GM23338 (cell line): ENCODE measurements around the gene AADACL3. TPM values are rescaled to one million over a fixed set of nuclear protein-coding genes. Genes with fewer than 3 reads are reported as not detected.

Experiments used
- ATAC-seq: fragments of 200-7000 bp; cut with Tn5 transposase; 3 replicates; pipeline ENCODE4 v1.9.1; 2020
- DNase-seq: peaks from one replicate; pipeline ENCODE4 v3.0.0-alpha.2; 2015; ENCODE audit warnings: low spot score
- H2AFZ ChIP-seq: fragments of 200-600 bp; sonication (generic); 2 replicates; pipeline ENCODE4 v1.8.0; 2016; ENCODE audit warnings: antibody characterized with exemption, mild to moderate bottlenecking, moderate library complexity
- H3F3A ChIP-seq: fragments of 200-600 bp; sonication (generic); replicated peaks from 2 replicates; pipeline ENCODE4 v1.8.0; 2017; ENCODE audit warnings: antibody characterized with exemption, mixed run types, low read depth
- H3K27ac ChIP-seq: fragments of 200-600 bp; sonication (generic); 2 replicates; pipeline ENCODE4 v1.6.1; 2016; ENCODE audit warnings: low read depth
- H3K27me3 ChIP-seq: fragments of 200-600 bp; sonication (generic); 2 replicates; pipeline ENCODE4 v1.8.0; 2016; ENCODE audit warnings: mild to moderate bottlenecking, mixed run types, moderate library complexity; ENCODE audit not compliant: insufficient read depth
- H3K36me3 ChIP-seq: fragments of 200-600 bp; sonication (generic); 2 replicates; pipeline ENCODE4 v1.8.0; 2016; ENCODE audit warnings: mild to moderate bottlenecking; ENCODE audit not compliant: insufficient read depth
- H3K4me1 ChIP-seq: fragments of 200-600 bp; sonication (generic); 2 replicates; pipeline ENCODE4 v1.8.0; 2016; ENCODE audit warnings: mild to moderate bottlenecking, moderate library complexity; ENCODE audit not compliant: insufficient read depth
- H3K4me2 ChIP-seq: fragments of 200-600 bp; sonication (generic); 2 replicates; pipeline ENCODE4 v1.7.1; 2017; ENCODE audit warnings: mixed run types
- H3K4me3 ChIP-seq: fragments of 200-600 bp; sonication (generic); 2 replicates; pipeline ENCODE4 v1.6.1; 2016; ENCODE audit warnings: mixed run types
- H3K79me2 ChIP-seq: fragments of 200-600 bp; sonication (generic); replicated peaks from 2 replicates; pipeline ENCODE4 v1.8.0; 2017; ENCODE audit warnings: mild to moderate bottlenecking; ENCODE audit not compliant: insufficient read depth
- H3K9me2 ChIP-seq: fragments of 200-600 bp; sonication (generic); 2 replicates; pipeline ENCODE4 v1.8.0; 2017; ENCODE audit not compliant: insufficient read depth
- H4K20me1 ChIP-seq: fragments of 200-600 bp; sonication (generic); replicated peaks from 2 replicates; pipeline ENCODE4 v1.8.0; 2017; ENCODE audit warnings: mild to moderate bottlenecking; ENCODE audit not compliant: insufficient read depth
- H3K27ac Mint-ChIP-seq: 2 replicates; pipeline ENCODE4 v1.8.0; 2020; ENCODE audit warnings: inconsistent platforms, mild to moderate bottlenecking, moderate library complexity, mixed read lengths
- H3K27me3 Mint-ChIP-seq: 3 replicates; pipeline ENCODE4 v1.8.0; 2022; ENCODE audit warnings: low read depth, mild to moderate bottlenecking, moderate library complexity, mixed read lengths, inconsistent platforms; ENCODE audit not compliant: insufficient read depth, poor library complexity
- H3K36me3 Mint-ChIP-seq: 3 replicates; pipeline ENCODE4 v1.8.0; 2021; ENCODE audit warnings: low read depth, mild to moderate bottlenecking, inconsistent platforms, moderate library complexity, mixed read lengths
- H3K4me1 Mint-ChIP-seq: 3 replicates; pipeline ENCODE4 v1.8.0; 2020; ENCODE audit warnings: mild to moderate bottlenecking, inconsistent platforms, mixed read lengths
- H3K4me3 Mint-ChIP-seq: 3 replicates; pipeline ENCODE4 v1.8.0; 2021; ENCODE audit warnings: moderate library complexity, mild to moderate bottlenecking, inconsistent platforms, mixed read lengths
- H3K9me3 Mint-ChIP-seq: 3 replicates; pipeline ENCODE4 v1.8.0; 2020; ENCODE audit warnings: moderate library complexity, mild to moderate bottlenecking, inconsistent platforms, mixed read lengths
- CREB1 ChIP-seq: fragments of 250-450 bp; sonication (Bioruptor Pico); IDR thresholded peaks from 2 replicates; pipeline ENCODE4 v1.5.0; 2020; ENCODE audit warnings: low read depth, mild to moderate bottlenecking, moderate library complexity
- CTCF ChIP-seq, 2 experiments: fragments of 200-600 bp in 1 of 2; sonication (generic) in 1 of 2; conservative IDR thresholded peaks; 2 replicates each; pipeline versions ENCODE4 v1.5.1 to v1.6.1; 2016 to 2017; ENCODE audit warnings: antibody characterized with exemption in 2 of 2, low read depth in 2 of 2, mild to moderate bottlenecking in 2 of 2, moderate library complexity in 1 of 2
- EZH2 ChIP-seq: fragments of 200-600 bp; sonication (generic); IDR thresholded peaks from one replicate; pipeline ENCODE4 v1.8.0; 2017; ENCODE audit warnings: antibody characterized with exemption, mild to moderate bottlenecking, low read depth; ENCODE audit not compliant: unreplicated experiment
- EZH2phosphoT487 ChIP-seq: fragments of 200-600 bp; sonication (generic); IDR thresholded peaks from one replicate; pipeline ENCODE4 v1.8.1; 2018; ENCODE audit warnings: antibody characterized with exemption; ENCODE audit not compliant: unreplicated experiment
- JUNB ChIP-seq: IDR thresholded peaks from one replicate; pipeline ENCODE4 v1.6.1; 2016; ENCODE audit warnings: antibody characterized with exemption; ENCODE audit not compliant: unreplicated experiment
- NANOG ChIP-seq: IDR thresholded peaks from 2 replicates; pipeline ENCODE4 v1.6.1; 2016; ENCODE audit warnings: antibody characterized with exemption, borderline replicate concordance
- POLR2AphosphoS5 ChIP-seq: IDR thresholded peaks from 2 replicates; pipeline ENCODE4 v1.6.1; 2016; ENCODE audit warnings: antibody characterized with exemption, low read depth
- REST ChIP-seq: IDR thresholded peaks from one replicate; pipeline ENCODE4 v1.6.1; 2018; ENCODE audit warnings: antibody characterized with exemption; ENCODE audit not compliant: unreplicated experiment
- STAT1 ChIP-seq: IDR thresholded peaks from one replicate; pipeline ENCODE4 v1.6.1; 2016; ENCODE audit warnings: antibody characterized with exemption; ENCODE audit not compliant: unreplicated experiment
- ZNF114 ChIP-seq: fragments of 250-450 bp; sonication (Bioruptor Pico); IDR thresholded peaks from 2 replicates; pipeline ENCODE4 v1.5.0; 2020; ENCODE audit warnings: mild to moderate bottlenecking, moderate library complexity
- polyA plus RNA-seq: library from polyadenylated mRNA; unstranded; fragments of >200 nt; fragmentation: Nextera tagmentation; extraction: Ambion mirVana; gene quantifications from 2 replicates; pipeline ENCODE4 v1.2.1, GENCODE V29; 2016
- total RNA-seq: library from RNA; depleted of rRNA; stranded (reverse); fragments of >200 nt; shearing (Covaris generic); gene quantifications from 2 replicates; pipeline ENCODE4 v1.2.3, GENCODE V29; 2014
- TF ChIP-seq, protein P1 (sequence below): fragments of 250-450 bp; sonication (Bioruptor Pico); IDR thresholded peaks from 2 replicates; pipeline ENCODE4 v1.5.0; 2020; ENCODE audit warnings: mild to moderate bottlenecking, moderate library complexity
- TF ChIP-seq, protein P2 (sequence below): IDR thresholded peaks from 2 replicates; pipeline ENCODE4 v1.6.1; 2016; ENCODE audit warnings: antibody characterized with exemption

Gene AADACL3
- total and polyA plus RNA-seq, 2 experiments from 2014 or later = 0.47 to 1.5 TPM

GRCh38 chr1:12692967-12693782 lies 22.7 kb upstream of the AADACL3 start:
- H3K27ac Mint-ChIP-seq = no peak overlapping the region
- H3K9me3 Mint-ChIP-seq = no peaks in the 10 kb centered on the region
- Histone ChIP-seq H3K79me2 (no peaks in the 10 kb centered on the region), H3K4me2 (no peak overlapping the region), H3K27ac (no peak overlapping the region), H4K20me1 (no peaks in the 10 kb centered on the region), H3K4me1 (0 out of 2 replicates have a peak, but pooled peaks cover 7% of the 10 kb centered on the region), H2AFZ (no peak overlapping the region; the same call in 1 of the 2 replicates), H3K27me3 (no peaks in the 10 kb centered on the region), H3K4me3 (no peak overlapping the region), H3K9me2 (peaks cover 10% of the 10 kb centered on the region; the same call in 1 of the 2 replicates), H3F3A (no peaks in the 10 kb centered on the region), H3K36me3 (no peaks in the 10 kb centered on the region)
- H3K4me1 Mint-ChIP-seq = no peaks in the 10 kb centered on the region
- no peaks in the 10 kb centered on the region; the same call in 2 of the 3 replicates for H3K36me3 Mint-ChIP-seq
- no peak overlapping the region for H3K4me3 Mint-ChIP-seq
- ATAC-seq (no peak), DNase-seq (peak; percentile 17)
- TF ChIP-seq EZH2 = no peak
- TF ChIP-seq EZH2phosphoT487 = no peak
- no peak for TF ChIP-seq CREB1 (CRISPR knock-in tag)
- no peak for TF ChIP-seq CTCF (conservative IDR thresholded peaks at IDR 0.05; ENCODE audit: low read depth in 2 of 2)
- TF ChIP-seq STAT1 = no peak
- no peak for TF ChIP-seq NANOG
- TF ChIP-seq JUNB = no peak
- no peak for TF ChIP-seq POLR2AphosphoS5
- no peak for TF ChIP-seq ZNF114 (CRISPR knock-in tag)
- TF ChIP-seq, protein P1, sequence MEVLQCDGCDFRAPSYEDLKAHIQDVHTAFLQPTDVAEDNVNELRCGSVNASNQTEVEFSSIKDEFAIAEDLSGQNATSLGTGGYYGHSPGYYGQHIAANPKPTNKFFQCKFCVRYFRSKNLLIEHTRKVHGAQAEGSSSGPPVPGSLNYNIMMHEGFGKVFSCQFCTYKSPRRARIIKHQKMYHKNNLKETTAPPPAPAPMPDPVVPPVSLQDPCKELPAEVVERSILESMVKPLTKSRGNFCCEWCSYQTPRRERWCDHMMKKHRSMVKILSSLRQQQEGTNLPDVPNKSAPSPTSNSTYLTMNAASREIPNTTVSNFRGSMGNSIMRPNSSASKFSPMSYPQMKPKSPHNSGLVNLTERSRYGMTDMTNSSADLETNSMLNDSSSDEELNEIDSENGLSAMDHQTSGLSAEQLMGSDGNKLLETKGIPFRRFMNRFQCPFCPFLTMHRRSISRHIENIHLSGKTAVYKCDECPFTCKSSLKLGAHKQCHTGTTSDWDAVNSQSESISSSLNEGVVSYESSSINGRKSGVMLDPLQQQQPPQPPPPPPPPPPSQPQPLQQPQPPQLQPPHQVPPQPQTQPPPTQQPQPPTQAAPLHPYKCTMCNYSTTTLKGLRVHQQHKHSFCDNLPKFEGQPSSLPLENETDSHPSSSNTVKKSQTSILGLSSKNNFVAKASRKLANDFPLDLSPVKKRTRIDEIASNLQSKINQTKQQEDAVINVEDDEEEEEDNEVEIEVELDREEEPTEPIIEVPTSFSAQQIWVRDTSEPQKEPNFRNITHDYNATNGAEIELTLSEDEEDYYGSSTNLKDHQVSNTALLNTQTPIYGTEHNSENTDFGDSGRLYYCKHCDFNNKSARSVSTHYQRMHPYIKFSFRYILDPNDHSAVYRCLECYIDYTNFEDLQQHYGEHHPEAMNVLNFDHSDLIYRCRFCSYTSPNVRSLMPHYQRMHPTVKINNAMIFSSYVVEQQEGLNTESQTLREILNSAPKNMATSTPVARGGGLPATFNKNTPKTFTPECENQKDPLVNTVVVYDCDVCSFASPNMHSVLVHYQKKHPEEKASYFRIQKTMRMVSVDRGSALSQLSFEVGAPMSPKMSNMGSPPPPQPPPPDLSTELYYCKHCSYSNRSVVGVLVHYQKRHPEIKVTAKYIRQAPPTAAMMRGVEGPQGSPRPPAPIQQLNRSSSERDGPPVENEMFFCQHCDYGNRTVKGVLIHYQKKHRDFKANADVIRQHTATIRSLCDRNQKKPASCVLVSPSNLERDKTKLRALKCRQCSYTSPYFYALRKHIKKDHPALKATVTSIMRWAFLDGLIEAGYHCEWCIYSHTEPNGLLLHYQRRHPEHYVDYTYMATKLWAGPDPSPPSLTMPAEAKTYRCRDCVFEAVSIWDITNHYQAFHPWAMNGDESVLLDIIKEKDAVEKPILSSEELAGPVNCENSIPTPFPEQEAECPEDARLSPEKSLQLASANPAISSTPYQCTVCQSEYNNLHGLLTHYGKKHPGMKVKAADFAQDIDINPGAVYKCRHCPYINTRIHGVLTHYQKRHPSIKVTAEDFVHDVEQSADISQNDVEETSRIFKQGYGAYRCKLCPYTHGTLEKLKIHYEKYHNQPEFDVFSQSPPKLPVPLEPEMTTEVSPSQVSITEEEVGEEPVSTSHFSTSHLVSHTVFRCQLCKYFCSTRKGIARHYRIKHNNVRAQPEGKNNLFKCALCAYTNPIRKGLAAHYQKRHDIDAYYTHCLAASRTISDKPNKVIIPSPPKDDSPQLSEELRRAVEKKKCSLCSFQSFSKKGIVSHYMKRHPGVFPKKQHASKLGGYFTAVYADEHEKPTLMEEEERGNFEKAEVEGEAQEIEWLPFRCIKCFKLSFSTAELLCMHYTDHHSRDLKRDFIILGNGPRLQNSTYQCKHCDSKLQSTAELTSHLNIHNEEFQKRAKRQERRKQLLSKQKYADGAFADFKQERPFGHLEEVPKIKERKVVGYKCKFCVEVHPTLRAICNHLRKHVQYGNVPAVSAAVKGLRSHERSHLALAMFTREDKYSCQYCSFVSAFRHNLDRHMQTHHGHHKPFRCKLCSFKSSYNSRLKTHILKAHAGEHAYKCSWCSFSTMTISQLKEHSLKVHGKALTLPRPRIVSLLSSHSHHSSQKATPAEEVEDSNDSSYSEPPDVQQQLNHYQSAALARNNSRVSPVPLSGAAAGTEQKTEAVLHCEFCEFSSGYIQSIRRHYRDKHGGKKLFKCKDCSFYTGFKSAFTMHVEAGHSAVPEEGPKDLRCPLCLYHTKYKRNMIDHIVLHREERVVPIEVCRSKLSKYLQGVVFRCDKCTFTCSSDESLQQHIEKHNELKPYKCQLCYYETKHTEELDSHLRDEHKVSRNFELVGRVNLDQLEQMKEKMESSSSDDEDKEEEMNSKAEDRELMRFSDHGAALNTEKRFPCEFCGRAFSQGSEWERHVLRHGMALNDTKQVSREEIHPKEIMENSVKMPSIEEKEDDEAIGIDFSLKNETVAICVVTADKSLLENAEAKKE (CRISPR knock-in tag) = no peak
- TF ChIP-seq, protein P2, sequence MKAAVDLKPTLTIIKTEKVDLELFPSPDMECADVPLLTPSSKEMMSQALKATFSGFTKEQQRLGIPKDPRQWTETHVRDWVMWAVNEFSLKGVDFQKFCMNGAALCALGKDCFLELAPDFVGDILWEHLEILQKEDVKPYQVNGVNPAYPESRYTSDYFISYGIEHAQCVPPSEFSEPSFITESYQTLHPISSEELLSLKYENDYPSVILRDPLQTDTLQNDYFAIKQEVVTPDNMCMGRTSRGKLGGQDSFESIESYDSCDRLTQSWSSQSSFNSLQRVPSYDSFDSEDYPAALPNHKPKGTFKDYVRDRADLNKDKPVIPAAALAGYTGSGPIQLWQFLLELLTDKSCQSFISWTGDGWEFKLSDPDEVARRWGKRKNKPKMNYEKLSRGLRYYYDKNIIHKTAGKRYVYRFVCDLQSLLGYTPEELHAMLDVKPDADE = no peak
- no peak for TF ChIP-seq REST
- no peaks in the 10 kb centered on the region for H3K27me3 Mint-ChIP-seq
